H1 (cell line): ENCODE measurements around the gene CFAP97D2. TPM values are rescaled to one million over a fixed set of nuclear protein-coding genes. Genes with fewer than 3 reads are reported as not detected.

Experiments used
- CTCF ChIA-PET: fragments of 300-600 bp; sonication (Branson Sonifier 250); formaldehyde crosslinking; loops from one replicate; lab custom pipeline; 2021; ENCODE audit not compliant: partially characterized antibody; lab: Charles Lee
- POLR2A ChIA-PET: fragments of 300-600 bp; sonication (Branson Sonifier 250); formaldehyde crosslinking; loops from one replicate; lab custom pipeline; 2021; ENCODE audit warnings: inconsistent platforms; ENCODE audit not compliant: partially characterized antibody; lab: Charles Lee
- DNase-seq, 2 experiments: peaks; one replicate each; pipeline versions ENCODE4 v3.0.0 to v3.0.0-alpha.2; 2010 to 2022; ENCODE audit warnings: low spot score in 2 of 2, low read depth in 1 of 2, mixed read lengths in 1 of 2
- FAIRE-seq: peaks from 2 replicates; lab custom pipeline; 2011; peaks lifted over from hg19 to GRCh38; lab: Jason Lieb, UNC
- H2AFZ ChIP-seq: 2 replicates; pipeline ENCODE4 v1.8.1; 2012; ENCODE audit warnings: low read length, inconsistent platforms
- H2AK5ac ChIP-seq: 2 replicates; pipeline ENCODE4 v1.6.1; 2013; ENCODE audit warnings: low read depth, low read length
- H2BK120ac ChIP-seq: replicated peaks from 2 replicates; pipeline ENCODE3; 2013; ENCODE audit warnings: low read depth, low read length, inconsistent platforms
- H2BK12ac ChIP-seq: 2 replicates; pipeline ENCODE4 v1.6.1; 2013; ENCODE audit warnings: low read depth, low read length
- H2BK15ac ChIP-seq: 2 replicates; pipeline ENCODE4 v1.6.1; 2013; ENCODE audit warnings: low read length
- H2BK20ac ChIP-seq: 2 replicates; pipeline ENCODE4 v1.6.1; 2013; ENCODE audit warnings: low read length
- H2BK5ac ChIP-seq: 2 replicates; pipeline ENCODE4 v1.6.1; 2013; ENCODE audit warnings: low read depth, low read length
- H3K14ac ChIP-seq: 2 replicates; pipeline ENCODE4 v1.6.1; 2013; ENCODE audit warnings: inconsistent platforms; ENCODE audit not compliant: insufficient read length
- H3K18ac ChIP-seq: 2 replicates; pipeline ENCODE4 v1.6.1; 2013; ENCODE audit warnings: low read length; ENCODE audit errors: extremely low read depth
- H3K23ac ChIP-seq: 2 replicates; pipeline ENCODE4 v1.6.1; 2013; ENCODE audit warnings: inconsistent platforms; ENCODE audit not compliant: insufficient read length
- H3K23me2 ChIP-seq: 2 replicates; pipeline ENCODE4 v1.6.1; 2013; ENCODE audit warnings: low read depth, low read length
- H3K27ac ChIP-seq: 2 replicates; pipeline ENCODE4 v1.6.1; 2011; ENCODE audit warnings: low read depth, low read length, inconsistent platforms
- H3K27me3 ChIP-seq, 4 experiments: replicated peaks in 1 of 4; 1 replicate in 1 of 4; 2 replicates in 3 of 4; pipeline versions ENCODE4 v1.6.1 to v1.8.1; 2011 to 2013; ENCODE audit warnings: low read length in 3 of 4, mild to moderate bottlenecking in 3 of 4, inconsistent platforms in 2 of 4, mixed read lengths in 2 of 4, moderate library complexity in 1 of 4; ENCODE audit not compliant: control insufficient read depth in 3 of 4, insufficient read depth in 3 of 4; ENCODE audit errors: extremely low read depth in 1 of 4
- H3K36me3 ChIP-seq, 4 experiments: 2 replicates each; pipeline versions ENCODE4 v1.6.1 to v1.8.1; 2011 to 2013; ENCODE audit warnings: mild to moderate bottlenecking in 4 of 4, low read length in 3 of 4, moderate library complexity in 2 of 4, control low read depth in 1 of 4, inconsistent platforms in 1 of 4; ENCODE audit not compliant: insufficient read depth in 4 of 4, control insufficient read depth in 2 of 4
- H3K4ac ChIP-seq: replicated peaks from 2 replicates; pipeline ENCODE3; 2013; ENCODE audit warnings: low read length, low read depth, mixed read lengths, inconsistent platforms; ENCODE audit not compliant: insufficient read length
- H3K4me1 ChIP-seq, 4 experiments: replicated peaks in 1 of 4; 1 replicate in 1 of 4; 2 replicates in 3 of 4; pipeline versions ENCODE4 v1.6.1 to v1.8.1; 2011 to 2013; ENCODE audit warnings: low read length in 3 of 4, inconsistent platforms in 2 of 4, mixed read lengths in 1 of 4; ENCODE audit not compliant: insufficient read depth in 4 of 4, control insufficient read depth in 3 of 4
- H3K4me2 ChIP-seq, 2 experiments: 2 replicates each; pipeline versions ENCODE4 v1.6.1 to v1.8.1; 2011 to 2013; ENCODE audit warnings: low read depth in 2 of 2, low read length in 2 of 2, control low read depth in 1 of 2, inconsistent platforms in 1 of 2, mild to moderate bottlenecking in 1 of 2; ENCODE audit not compliant: insufficient read depth in 1 of 2
- H3K4me3 ChIP-seq, 4 experiments: fragments of 200-600, 300-600 bp in 1 of 4; sonication (generic), shearing (Covaris generic), sonication (Bioruptor Twin) in 1 of 4; 2 replicates each; pipeline versions ENCODE4 v1.5.1 to v1.8.1; 2011 to 2016; ENCODE audit warnings: low read length in 4 of 4, low read depth in 3 of 4, control low read depth in 2 of 4, inconsistent platforms in 2 of 4, mild to moderate bottlenecking in 2 of 4, mixed read lengths in 1 of 4, moderate library complexity in 1 of 4; ENCODE audit not compliant: insufficient read depth in 2 of 4; ENCODE audit errors: extremely low read depth in 1 of 4
- H3K56ac ChIP-seq: replicated peaks from 2 replicates; pipeline ENCODE3; 2013; ENCODE audit warnings: low read depth, mild to moderate bottlenecking, mixed read lengths, low read length, inconsistent platforms; ENCODE audit not compliant: insufficient read length
- H3K79me1 ChIP-seq: 2 replicates; pipeline ENCODE4 v1.6.1; 2013; ENCODE audit warnings: low read depth, low read length, control low read depth
- H3K79me2 ChIP-seq, 2 experiments: 2 replicates each; pipeline versions ENCODE4 v1.6.1 to v1.8.1; 2012 to 2013; ENCODE audit warnings: low read length in 2 of 2, mild to moderate bottlenecking in 2 of 2, inconsistent platforms in 1 of 2; ENCODE audit not compliant: insufficient read depth in 2 of 2, control insufficient read depth in 1 of 2
- H3K9ac ChIP-seq, 4 experiments: replicated peaks in 1 of 4; 1 replicate in 1 of 4; 2 replicates in 3 of 4; pipeline versions ENCODE4 v1.6.1 to v1.8.1; 2011 to 2013; ENCODE audit warnings: low read depth in 3 of 4, low read length in 3 of 4, control low read depth in 2 of 4, mild to moderate bottlenecking in 2 of 4, moderate library complexity in 2 of 4, inconsistent platforms in 1 of 4; ENCODE audit errors: extremely low read depth in 1 of 4
- H3K9me3 ChIP-seq, 2 experiments: 2 replicates each; pipeline versions ENCODE4 v1.6.1 to v1.8.1; 2012 to 2013; ENCODE audit warnings: mild to moderate bottlenecking in 2 of 2, moderate library complexity in 2 of 2, control low read depth in 1 of 2, inconsistent platforms in 1 of 2, low read depth in 1 of 2, low read length in 1 of 2, mixed read lengths in 1 of 2; ENCODE audit not compliant: insufficient read depth in 2 of 2
- H4K20me1 ChIP-seq, 2 experiments: replicated peaks in 1 of 2; 2 replicates each; pipeline versions ENCODE3 to v1.8.1; 2011 to 2013; ENCODE audit warnings: inconsistent platforms in 2 of 2, low read length in 2 of 2, mild to moderate bottlenecking in 1 of 2; ENCODE audit not compliant: insufficient read depth in 2 of 2, control insufficient read depth in 1 of 2
- H4K5ac ChIP-seq: 2 replicates; pipeline ENCODE4 v1.6.1; 2013; ENCODE audit warnings: low read length, low read depth, mixed read lengths, inconsistent platforms; ENCODE audit not compliant: insufficient read length
- H4K8ac ChIP-seq: 2 replicates; pipeline ENCODE4 v1.8.0; 2013; ENCODE audit warnings: mild to moderate bottlenecking, moderate library complexity, low read length, inconsistent platforms; ENCODE audit not compliant: insufficient read depth; ENCODE audit errors: extremely low read depth
- H4K91ac ChIP-seq: replicated peaks from 2 replicates; pipeline ENCODE3; 2013; ENCODE audit warnings: low read length, mixed read lengths, inconsistent platforms; ENCODE audit not compliant: insufficient read length
- ATF3 ChIP-seq: IDR thresholded peaks from 2 replicates; pipeline ENCODE4 v1.6.1; 2011; ENCODE audit warnings: low read depth, mild to moderate bottlenecking, low read length; ENCODE audit not compliant: insufficient read depth
- BCL11A ChIP-seq, 2 experiments: IDR thresholded peaks; one replicate each; pipeline ENCODE4 v1.6.1; 2011; ENCODE audit warnings: low read depth in 2 of 2, low read length in 2 of 2, mild to moderate bottlenecking in 2 of 2
- BRCA1 ChIP-seq: IDR thresholded peaks from 2 replicates; pipeline ENCODE4 v1.6.1; 2012; ENCODE audit warnings: low read depth, low read length, improper control_type of control experiment
- CBX5 ChIP-seq: fragments of 300-800, 300-1000 bp; sonication (generic); IDR thresholded peaks from 2 replicates; pipeline ENCODE4 v1.7.1; 2016; ENCODE audit warnings: antibody characterized with exemption, low read length, low read depth
- CHD2 ChIP-seq: IDR thresholded peaks from 2 replicates; pipeline ENCODE4 v1.6.1; 2012; ENCODE audit warnings: low read length, improper control_type of control experiment
- EGR1 ChIP-seq: IDR thresholded peaks from 2 replicates; pipeline ENCODE4 v1.6.1; 2011; ENCODE audit warnings: low read depth, low read length, borderline replicate concordance
- POLR2A ChIP-seq, 2 experiments: IDR thresholded peaks; 1 replicate in 1 of 2; 2 replicates in 1 of 2; pipeline ENCODE4 v1.6.1; 2011; ENCODE audit warnings: low read depth in 2 of 2, low read length in 2 of 2, mild to moderate bottlenecking in 2 of 2; ENCODE audit errors: control extremely low read depth in 1 of 2
- RAD21 ChIP-seq, 2 experiments: IDR thresholded peaks in 1 of 2; conservative IDR thresholded peaks in 1 of 2; 2 replicates each; pipeline ENCODE4 v1.6.1; 2011; ENCODE audit warnings: low read depth in 2 of 2, low read length in 2 of 2, improper control_type of control experiment in 1 of 2, inconsistent platforms in 1 of 2, mild to moderate bottlenecking in 1 of 2, moderate library complexity in 1 of 2
- TAF1 ChIP-seq: IDR thresholded peaks from 2 replicates; pipeline ENCODE4 v1.6.1; 2011; ENCODE audit warnings: mild to moderate bottlenecking, low read depth, low read length
- TAF7 ChIP-seq: optimal IDR thresholded peaks from 2 replicates; pipeline ENCODE3; 2011; ENCODE audit warnings: low read depth, mild to moderate bottlenecking, inconsistent platforms, low read length, moderate library complexity, borderline replicate concordance
- WGBS, 2 experiments: shearing (Covaris generic) in 1 of 2; methylation state at CpG; one replicate each; pipeline versions ENCODE4 v1.1.6 to v1.1.7; 2013 to 2015; ENCODE audit warnings: low lambda C conversion rate in 2 of 2, mixed read lengths in 2 of 2, inconsistent platforms in 1 of 2, low coverage in 1 of 2, missing lambda C conversion rate in 1 of 2; ENCODE audit not compliant: insufficient replicate concordance in 2 of 2, insufficient coverage in 1 of 2, insufficient read length in 1 of 2; ENCODE audit errors: extremely low coverage in 1 of 2, missing lambda C conversion rate in 1 of 2; 5-methylcytosine and 5-hydroxymethylcytosine counted together
- polyA plus RNA-seq, 7 experiments: library from polyadenylated mRNA; depleted of rRNA in 3 of 7; stranded (reverse) in 5 of 7; unstranded in 2 of 7; fragments of >200 nt in 5 of 7; fragments of 200-250 nt in 2 of 7; gene quantifications; 1 replicate in 5 of 7; 2 replicates in 1 of 7; 4 replicates in 1 of 7; pipeline versions ENCODE4 v1.2.1 to v1.2.3, GENCODE V29; 2011 to 2013; ENCODE audit warnings: missing spikeins in 2 of 7, mixed read lengths in 2 of 7
- total RNA-seq: library from RNA; stranded (reverse); fragmentation: NEBNext Ultra II Directional; extraction: Animal tissue kit (Norgen Biotek cat#: 25700); gene quantifications from 2 replicates; pipeline ENCODE4 v1.2.1, GENCODE V29; 2021

The CFAP97D2 gene
- total and polyA plus RNA-seq, 2 of the 8 experiments (the other 6 are each of a cell fraction or from before 2014, with no cell fraction given), result not detected

DNA sequence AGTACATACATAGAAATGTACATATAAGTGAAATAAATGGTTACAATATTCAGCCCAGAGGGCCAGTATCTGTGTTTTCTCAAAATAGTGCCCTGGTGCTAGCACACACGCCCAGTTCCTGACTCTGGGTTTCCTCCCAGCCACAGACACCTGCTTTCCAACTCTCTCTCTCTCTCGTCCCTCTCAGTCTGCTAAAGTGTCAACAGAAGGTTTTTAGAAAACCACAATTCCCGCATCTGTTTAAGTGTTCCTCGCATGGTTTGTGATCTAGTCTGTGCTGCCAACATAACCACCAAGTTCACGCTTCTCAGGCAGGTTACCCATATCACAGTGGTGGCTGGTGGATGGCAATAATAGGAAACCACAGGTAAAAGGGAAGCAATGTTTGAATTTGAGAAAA lies 84.5 kb downstream of the CFAP97D2 start:
- Histone ChIP-seq H3K4me3 (no peak overlapping the region), H3K79me2 (no peaks in the 10 kb centered on the region), H2BK15ac (no peak overlapping the region), H3K9me3 (no peaks in the 10 kb centered on the region), H2AK5ac (no peak overlapping the region), H3K4me2 (no peak overlapping the region), H3K56ac (no peak overlapping the region), H2AFZ (no peak overlapping the region), H3K27ac (no peak overlapping the region), H3K14ac (no peak overlapping the region), H4K91ac (no peak overlapping the region), H3K18ac (no peak overlapping the region), H2BK12ac (no peak overlapping the region), H3K79me1 (no peaks in the 10 kb centered on the region), H3K9ac (no peak overlapping the region), H3K4me1 (no peaks in the 10 kb centered on the region), H3K27me3 (no peaks in the 10 kb centered on the region), H3K36me3 (peaks cover 31 to 92% (median 72%) of the 10 kb centered on the region in 4 experiments), H4K5ac (no peak overlapping the region), H2BK5ac (no peak overlapping the region), H4K20me1 (peaks cover 0 to 12% of the 10 kb centered on the region in 2 experiments), H2BK20ac (no peak overlapping the region), H3K4ac (no peak overlapping the region), H4K8ac (no peak overlapping the region), H3K23me2 (no peaks in the 10 kb centered on the region), H3K23ac (no peak overlapping the region), H2BK120ac (no peak overlapping the region)
- POLR2A ChIA-PET, result no interaction called here
- 83% methylated on average over 5 of the region's 5 CpGs; no CpG with 5 or more reads in 1 of the 2 experiments for WGBS, 2 experiments
- CTCF ChIA-PET, result no interaction called here
- FAIRE-seq (no peak), DNase-seq (no peak)
- TF ChIP-seq POLR2A (IDR thresholded peaks at IDR 0.05; ENCODE audit: control extremely low read depth in 1 of 2, low read depth in 2 of 2, low read length in 2 of 2) (no peak), CBX5 (no peak), EGR1 (no peak), BCL11A (IDR thresholded peaks at IDR 0.05; ENCODE audit: low read depth in 2 of 2, low read length in 2 of 2) (no peak), TAF7 (no peak), BRCA1 (no peak), RAD21 (IDR thresholded peaks at IDR 0.05 in 1 of 2, conservative IDR thresholded peaks at IDR 0.05 in 1 of 2; ENCODE audit: low read depth in 2 of 2, low read length in 2 of 2) (no peak), TAF1 (no peak), CHD2 (no peak), ATF3 (no peak)
